Activated naive CD8-positive, alpha-beta T cell treated with anti-CD3 and anti-CD28 coated beads for 36 hours (primary cell): Measurements from ENCODE around the gene DOCK4. TPM values are rescaled to one million over a fixed set of nuclear protein-coding genes. Genes with fewer than 3 reads are reported as not detected.
A peak's percentile ranks its signal among the peaks of the same experiment; 100 is the strongest.

Experiments
- DNase-seq: peaks from one replicate; pipeline ENCODE4 v3.0.0; 2021
- H3K27ac Mint-ChIP-seq: one replicate; pipeline ENCODE4 v1.8.0; 2022; ENCODE audit warnings: mild to moderate bottlenecking, moderate library complexity, mixed read lengths
- H3K27me3 Mint-ChIP-seq: one replicate; pipeline ENCODE4 v1.8.0; 2022; ENCODE audit warnings: mild to moderate bottlenecking, mixed read lengths
- H3K36me3 Mint-ChIP-seq: one replicate; pipeline ENCODE4 v1.8.0; 2021; ENCODE audit warnings: mild to moderate bottlenecking, mixed read lengths
- H3K4me1 Mint-ChIP-seq: one replicate; pipeline ENCODE4 v1.8.0; 2021; ENCODE audit warnings: mixed read lengths
- H3K4me3 Mint-ChIP-seq: one replicate; pipeline ENCODE4 v1.8.0; 2022; ENCODE audit warnings: mild to moderate bottlenecking, moderate library complexity, mixed read lengths
- H3K9me3 Mint-ChIP-seq: one replicate; pipeline ENCODE4 v1.8.0; 2022; ENCODE audit warnings: mixed read lengths
- total RNA-seq, 2 experiments: library from RNA; stranded (reverse); gene quantifications; one replicate each; pipeline ENCODE4 v1.2.3, GENCODE V29; 2021

Gene DOCK4
- total RNA-seq, 2 experiments from 2014 or later: 0.28 to 0.29 TPM

- no peak overlapping the region for H3K27ac Mint-ChIP-seq
- DNase-seq: no peak
- peaks cover 35% of the 10 kb centered on the region for H3K36me3 Mint-ChIP-seq
- peaks cover 8% of the 10 kb centered on the region for H3K4me1 Mint-ChIP-seq
- H3K9me3 Mint-ChIP-seq: peaks cover 4% of the 10 kb centered on the region
- H3K27me3 Mint-ChIP-seq: no peaks in the 10 kb centered on the region
- H3K4me3 Mint-ChIP-seq: no peak overlapping the region
These were observed 26.2 kb upstream of the DOCK4 start for GRCh38 chr7:112232212-112232978.

GRCh38 chr7:112228632-112229031 lies 22.4 kb upstream of the DOCK4 start:
- Mint-ChIP-seq H3K4me1 (peaks cover 13% of the 10 kb centered on the region), H3K27ac (no peak overlapping the region), H3K4me3 (no peak overlapping the region), H3K27me3 (no peaks in the 10 kb centered on the region), H3K36me3 (peaks cover 23% of the 10 kb centered on the region), H3K9me3 (peaks cover 3% of the 10 kb centered on the region)
- no peak for DNase-seq

GRCh38 chr7:112226701-112227276 lies 20.6 kb upstream of the DOCK4 start:
- Mint-ChIP-seq H3K36me3 (peaks cover 26% of the 10 kb centered on the region), H3K27me3 (no peaks in the 10 kb centered on the region), H3K4me3 (no peak overlapping the region), H3K27ac (no peak overlapping the region), H3K9me3 (no peaks in the 10 kb centered on the region), H3K4me1 (peaks cover 24% of the 10 kb centered on the region)
- no peak for DNase-seq

GRCh38 chr7:112225006-112225405 lies 18.8 kb upstream of the DOCK4 start:
- peaks cover 35% of the 10 kb centered on the region for H3K36me3 Mint-ChIP-seq
- no peak overlapping the region for H3K27ac Mint-ChIP-seq
- no peaks in the 10 kb centered on the region for H3K27me3 Mint-ChIP-seq
- no peaks in the 10 kb centered on the region for H3K9me3 Mint-ChIP-seq
- H3K4me3 Mint-ChIP-seq: no peak overlapping the region
- peaks cover 26% of the 10 kb centered on the region for H3K4me1 Mint-ChIP-seq
- DNase-seq: no peak

- no peak overlapping the region for H3K27ac Mint-ChIP-seq
- no peak overlapping the region for H3K4me3 Mint-ChIP-seq
- peaks cover 22% of the 10 kb centered on the region for H3K4me1 Mint-ChIP-seq
These were observed 18.0 kb upstream of the DOCK4 start for GRCh38 chr7:112224186-112224585.

GRCh38 chr7:112223310-112223709 lies 17.1 kb upstream of the DOCK4 start:
- H3K4me1 Mint-ChIP-seq: peaks cover 26% of the 10 kb centered on the region
- peaks cover 42% of the 10 kb centered on the region for H3K36me3 Mint-ChIP-seq
- H3K27ac Mint-ChIP-seq: no peak overlapping the region
- no peaks in the 10 kb centered on the region for H3K9me3 Mint-ChIP-seq
- H3K4me3 Mint-ChIP-seq: no peak overlapping the region
- no peak for DNase-seq
- H3K27me3 Mint-ChIP-seq: no peaks in the 10 kb centered on the region

More at GRCh38 chr7:112224186-112224585, 18.0 kb upstream of the DOCK4 start:
- no peak for DNase-seq
- no peaks in the 10 kb centered on the region for H3K27me3 Mint-ChIP-seq
- H3K9me3 Mint-ChIP-seq: no peaks in the 10 kb centered on the region
- peaks cover 37% of the 10 kb centered on the region for H3K36me3 Mint-ChIP-seq

- DNase-seq: no peak
- Mint-ChIP-seq H3K36me3 (peaks cover 42% of the 10 kb centered on the region), H3K27ac (no peak overlapping the region), H3K27me3 (no peaks in the 10 kb centered on the region), H3K4me3 (no peak overlapping the region), H3K4me1 (peaks cover 34% of the 10 kb centered on the region), H3K9me3 (no peaks in the 10 kb centered on the region)
These were observed 14.8 kb upstream of the DOCK4 start for GRCh38 chr7:112220877-112221434.

GRCh38 chr7:112215787-112216186 lies 9.6 kb upstream of the DOCK4 start:
- no peak overlapping the region for H3K4me3 Mint-ChIP-seq
- DNase-seq: no peak
- no peaks in the 10 kb centered on the region for H3K27me3 Mint-ChIP-seq
- peaks cover 29% of the 10 kb centered on the region for H3K4me1 Mint-ChIP-seq
- peaks cover 3% of the 10 kb centered on the region for H3K9me3 Mint-ChIP-seq
- H3K36me3 Mint-ChIP-seq: peaks cover 22% of the 10 kb centered on the region
- H3K27ac Mint-ChIP-seq: no peak overlapping the region

GRCh38 chr7:112214883-112215282 lies 8.7 kb upstream of the DOCK4 start:
- H3K36me3 Mint-ChIP-seq: peaks cover 18% of the 10 kb centered on the region
- H3K4me1 Mint-ChIP-seq: peaks cover 25% of the 10 kb centered on the region
- H3K27ac Mint-ChIP-seq: no peak overlapping the region
- H3K27me3 Mint-ChIP-seq: no peaks in the 10 kb centered on the region
- H3K9me3 Mint-ChIP-seq: peaks cover 3% of the 10 kb centered on the region
- DNase-seq: no peak
- no peak overlapping the region for H3K4me3 Mint-ChIP-seq

GRCh38 chr7:112214268-112214667 lies 8.1 kb upstream of the DOCK4 start:
- Mint-ChIP-seq H3K27me3 (no peaks in the 10 kb centered on the region), H3K27ac (no peak overlapping the region), H3K9me3 (peaks cover 3% of the 10 kb centered on the region), H3K4me3 (no peak overlapping the region), H3K36me3 (peaks cover 18% of the 10 kb centered on the region), H3K4me1 (peaks cover 25% of the 10 kb centered on the region)
- DNase-seq: no peak

- H3K9me3 Mint-ChIP-seq: peaks cover 3% of the 10 kb centered on the region
- no peak overlapping the region for H3K4me3 Mint-ChIP-seq
- peaks cover 15% of the 10 kb centered on the region for H3K36me3 Mint-ChIP-seq
- H3K27ac Mint-ChIP-seq: no peak overlapping the region
- no peaks in the 10 kb centered on the region for H3K27me3 Mint-ChIP-seq
- peaks cover 27% of the 10 kb centered on the region for H3K4me1 Mint-ChIP-seq
- DNase-seq: no peak
These were observed 7.5 kb upstream of the DOCK4 start for GRCh38 chr7:112213735-112214134.

- peaks cover 11% of the 10 kb centered on the region for H3K36me3 Mint-ChIP-seq
- DNase-seq: no peak
- no peak overlapping the region for H3K4me3 Mint-ChIP-seq
- H3K9me3 Mint-ChIP-seq: peaks cover 3% of the 10 kb centered on the region
- H3K27ac Mint-ChIP-seq: no peak overlapping the region
- no peaks in the 10 kb centered on the region for H3K27me3 Mint-ChIP-seq
- peaks cover 27% of the 10 kb centered on the region for H3K4me1 Mint-ChIP-seq
These were observed 6.4 kb upstream of the DOCK4 start for GRCh38 chr7:112212571-112212970.

- no peak overlapping the region for H3K27ac Mint-ChIP-seq
- no peaks in the 10 kb centered on the region for H3K27me3 Mint-ChIP-seq
- H3K4me1 Mint-ChIP-seq: peaks cover 19% of the 10 kb centered on the region
- DNase-seq: no peak
- H3K4me3 Mint-ChIP-seq: no peak overlapping the region
- peaks cover 3% of the 10 kb centered on the region for H3K9me3 Mint-ChIP-seq
- peaks cover 6% of the 10 kb centered on the region for H3K36me3 Mint-ChIP-seq
These were observed 5.2 kb upstream of the DOCK4 start for GRCh38 chr7:112211348-112211907.

GRCh38 chr7:112207765-112208164 lies 1.6 kb upstream of the DOCK4 start:
- no peak overlapping the region for H3K27ac Mint-ChIP-seq
- peaks cover 27% of the 10 kb centered on the region for H3K4me1 Mint-ChIP-seq
- H3K27me3 Mint-ChIP-seq: peaks cover 24% of the 10 kb centered on the region
- H3K4me3 Mint-ChIP-seq: peak overlapping the region; percentile 97
- peaks cover 3% of the 10 kb centered on the region for H3K9me3 Mint-ChIP-seq
- H3K36me3 Mint-ChIP-seq: peaks cover 1% of the 10 kb centered on the region
- DNase-seq: no peak

- peaks cover 27% of the 10 kb centered on the region for H3K4me1 Mint-ChIP-seq
- peaks cover 26% of the 10 kb centered on the region for H3K27me3 Mint-ChIP-seq
- peak overlapping the region; percentile 82 for H3K27ac Mint-ChIP-seq
- H3K9me3 Mint-ChIP-seq: no peaks in the 10 kb centered on the region
- H3K36me3 Mint-ChIP-seq: no peaks in the 10 kb centered on the region
- no peak for DNase-seq
- peak overlapping the region; percentile 97 for H3K4me3 Mint-ChIP-seq
These were observed 893 bp upstream of the DOCK4 start for GRCh38 chr7:112206991-112207592.
